Right atrium auricular region (tissue), 2 donors: Measurements from ENCODE around the gene GPC1. TPM values are rescaled to one million over a fixed set of nuclear protein-coding genes. Genes with fewer than 3 reads are reported as not detected.

Experiments
- DNase-seq: peaks from one replicate; pipeline ENCODE4 v3.0.0-alpha.2; 2019; ENCODE audit warnings: low spot score
- H3K27ac ChIP-seq, 2 donors: fragments of 200-600 bp; sonication (generic); 1 replicate in 1 of 2; 2 replicates in 1 of 2; pipeline ENCODE4 v1.5.1; 2016 to 2019
- H3K27me3 ChIP-seq, 2 donors: fragments of 200-600 bp; sonication (generic); one replicate each; pipeline versions ENCODE4 v1.5.1 to v1.6.0; 2017 to 2019
- H3K36me3 ChIP-seq: fragments of 200-600 bp; sonication (generic); one replicate; pipeline ENCODE4 v1.5.1; 2016
- H3K4me1 ChIP-seq, 2 donors: fragments of 200-600 bp; sonication (generic); one replicate each; pipeline versions ENCODE4 v1.5.1 to v1.6.0; 2017 to 2019
- H3K4me3 ChIP-seq, 2 donors: fragments of 200-600 bp; sonication (generic); 1 replicate in 1 of 2; 2 replicates in 1 of 2; pipeline ENCODE4 v1.5.1; 2017 to 2019; ENCODE audit warnings: mild to moderate bottlenecking in 1 of 2, moderate library complexity in 1 of 2
- H3K9me3 ChIP-seq, 2 donors: fragments of 200-600 bp; sonication (generic); one replicate each; pipeline ENCODE4 v1.5.1; 2019
- total RNA-seq, 2 donors: library from RNA; depleted of rRNA; stranded (reverse); fragments of >200 nt; gene quantifications; one replicate each; pipeline ENCODE4 v1.1.0, GENCODE V29; 2016
- TF ChIP-seq, protein P1 (sequence below), 2 donors: fragments of 200-600 bp; sonication (generic); IDR thresholded peaks; one replicate each; pipeline ENCODE4 v1.5.1; 2019; ENCODE audit warnings: antibody characterized with exemption in 2 of 2

GPC1 gene
- total RNA-seq, 2 donors from 2014 or later, result 77.4 to 103 TPM

DNA sequence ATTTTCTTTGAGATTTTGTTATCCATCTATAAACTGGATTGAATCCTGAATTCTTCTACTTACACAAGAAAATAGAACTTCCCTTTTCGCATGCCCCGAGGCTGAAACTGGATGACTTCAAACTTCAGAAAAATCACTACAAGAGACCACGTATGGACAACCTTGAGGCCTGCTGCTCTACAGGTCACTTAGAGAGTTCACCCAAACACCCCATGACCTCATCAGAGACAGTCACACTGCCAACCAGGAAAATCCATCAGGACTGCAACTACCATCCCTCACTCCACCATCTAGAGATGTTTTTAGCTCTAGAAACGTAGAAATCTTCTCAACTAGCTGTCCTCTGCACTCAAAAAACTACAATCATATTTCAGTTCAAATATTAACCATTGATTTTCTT lies 18.6 kb upstream of the GPC1 start:
- H3K4me1 ChIP-seq, result no peaks in the 10 kb centered on the region
- peaks cover 0 to 18% of the 10 kb centered on the region in 2 donors for H3K9me3 ChIP-seq
- no peaks in the 10 kb centered on the region for H3K36me3 ChIP-seq
- TF ChIP-seq, protein P1, sequence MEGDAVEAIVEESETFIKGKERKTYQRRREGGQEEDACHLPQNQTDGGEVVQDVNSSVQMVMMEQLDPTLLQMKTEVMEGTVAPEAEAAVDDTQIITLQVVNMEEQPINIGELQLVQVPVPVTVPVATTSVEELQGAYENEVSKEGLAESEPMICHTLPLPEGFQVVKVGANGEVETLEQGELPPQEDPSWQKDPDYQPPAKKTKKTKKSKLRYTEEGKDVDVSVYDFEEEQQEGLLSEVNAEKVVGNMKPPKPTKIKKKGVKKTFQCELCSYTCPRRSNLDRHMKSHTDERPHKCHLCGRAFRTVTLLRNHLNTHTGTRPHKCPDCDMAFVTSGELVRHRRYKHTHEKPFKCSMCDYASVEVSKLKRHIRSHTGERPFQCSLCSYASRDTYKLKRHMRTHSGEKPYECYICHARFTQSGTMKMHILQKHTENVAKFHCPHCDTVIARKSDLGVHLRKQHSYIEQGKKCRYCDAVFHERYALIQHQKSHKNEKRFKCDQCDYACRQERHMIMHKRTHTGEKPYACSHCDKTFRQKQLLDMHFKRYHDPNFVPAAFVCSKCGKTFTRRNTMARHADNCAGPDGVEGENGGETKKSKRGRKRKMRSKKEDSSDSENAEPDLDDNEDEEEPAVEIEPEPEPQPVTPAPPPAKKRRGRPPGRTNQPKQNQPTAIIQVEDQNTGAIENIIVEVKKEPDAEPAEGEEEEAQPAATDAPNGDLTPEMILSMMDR (IDR thresholded peaks at IDR 0.05), result no peak
- H3K27me3 ChIP-seq, result no peaks in the 10 kb centered on the region
- no peak overlapping the region for H3K27ac ChIP-seq
- H3K4me3 ChIP-seq, result no peak overlapping the region
- no peak for DNase-seq

DNA sequence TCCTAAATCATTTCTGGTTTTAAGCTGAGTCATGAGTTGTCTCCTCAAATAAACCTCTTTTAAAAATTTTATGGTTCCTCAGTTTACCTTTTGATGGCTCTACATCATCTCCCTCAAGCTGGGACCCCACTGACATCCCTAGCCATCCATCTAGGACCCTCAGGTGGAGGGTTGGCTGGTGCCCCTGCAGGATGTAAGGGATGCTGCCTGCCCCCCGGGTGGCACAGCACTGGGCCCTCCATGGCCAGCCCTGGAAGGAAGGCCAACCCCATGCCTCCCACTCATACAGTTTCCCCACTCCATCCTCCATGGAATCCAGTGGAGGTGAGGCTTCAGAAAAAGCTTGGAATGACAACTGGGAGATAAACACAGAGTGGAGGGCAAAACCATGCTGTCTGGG lies 17.2 kb upstream of the GPC1 start:
- no peaks in the 10 kb centered on the region for H3K36me3 ChIP-seq
- no peak for DNase-seq
- TF ChIP-seq, protein P1 (IDR thresholded peaks at IDR 0.05), result no peak
- no peak overlapping the region for H3K4me3 ChIP-seq
- H3K27me3 ChIP-seq, result no peaks in the 10 kb centered on the region
- H3K9me3 ChIP-seq, result peaks cover 0 to 23% of the 10 kb centered on the region in 2 donors
- no peak overlapping the region for H3K27ac ChIP-seq
- H3K4me1 ChIP-seq, result no peaks in the 10 kb centered on the region

DNA sequence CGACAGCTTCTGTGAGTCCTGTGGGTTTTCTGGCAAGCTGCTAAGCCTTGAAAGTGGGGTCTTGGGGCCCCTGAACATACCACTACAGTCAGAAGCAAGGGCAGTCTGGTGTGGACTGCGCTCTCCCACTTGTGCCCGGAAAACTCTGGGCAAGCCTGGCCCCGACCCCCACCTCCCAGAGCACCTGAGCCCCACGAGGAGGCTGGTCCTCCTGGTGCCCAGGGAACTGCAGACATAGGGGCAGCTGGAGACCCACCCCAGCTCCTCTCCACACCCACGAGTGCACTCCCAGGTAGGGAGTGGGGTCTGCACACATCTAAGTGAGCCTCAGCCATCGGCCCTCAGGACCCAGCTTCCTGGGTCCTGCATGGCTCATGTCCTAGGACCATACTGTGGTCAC lies 16.2 kb upstream of the GPC1 start:
- no peak for DNase-seq
- Histone ChIP-seq H3K4me3 (no peak overlapping the region), H3K27me3 (no peaks in the 10 kb centered on the region), H3K27ac (no peak overlapping the region), H3K36me3 (no peaks in the 10 kb centered on the region), H3K9me3 (peaks cover 0 to 23% of the 10 kb centered on the region in 2 donors), H3K4me1 (no peaks in the 10 kb centered on the region)
- TF ChIP-seq, protein P1 (IDR thresholded peaks at IDR 0.05), result no peak

DNA sequence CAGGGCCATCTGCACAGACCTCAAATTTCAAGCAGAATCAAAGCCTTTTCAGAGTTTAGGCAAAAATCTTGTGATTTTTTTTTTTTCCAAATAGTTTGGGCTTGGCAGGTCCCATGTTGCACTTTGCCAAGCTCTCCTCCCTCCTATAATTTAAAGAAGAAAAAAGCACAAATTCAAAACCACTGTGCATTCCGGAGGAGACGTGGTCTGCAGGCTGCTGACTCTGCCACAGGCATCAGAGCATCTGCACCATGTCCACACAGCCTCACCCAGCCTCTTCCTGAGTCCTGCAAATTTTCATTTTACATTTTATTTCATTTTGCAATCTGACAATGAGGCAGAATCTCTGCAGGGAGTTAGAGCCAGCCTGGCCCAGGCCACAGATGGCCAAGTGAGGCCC lies 15.7 kb upstream of the GPC1 start:
- Histone ChIP-seq H3K27ac (no peak overlapping the region), H3K4me3 (no peak overlapping the region), H3K27me3 (no peaks in the 10 kb centered on the region), H3K4me1 (no peaks in the 10 kb centered on the region), H3K9me3 (peaks cover 0 to 23% of the 10 kb centered on the region in 2 donors), H3K36me3 (no peaks in the 10 kb centered on the region)
- TF ChIP-seq, protein P1 (IDR thresholded peaks at IDR 0.05), result no peak
- DNase-seq, result no peak

DNA sequence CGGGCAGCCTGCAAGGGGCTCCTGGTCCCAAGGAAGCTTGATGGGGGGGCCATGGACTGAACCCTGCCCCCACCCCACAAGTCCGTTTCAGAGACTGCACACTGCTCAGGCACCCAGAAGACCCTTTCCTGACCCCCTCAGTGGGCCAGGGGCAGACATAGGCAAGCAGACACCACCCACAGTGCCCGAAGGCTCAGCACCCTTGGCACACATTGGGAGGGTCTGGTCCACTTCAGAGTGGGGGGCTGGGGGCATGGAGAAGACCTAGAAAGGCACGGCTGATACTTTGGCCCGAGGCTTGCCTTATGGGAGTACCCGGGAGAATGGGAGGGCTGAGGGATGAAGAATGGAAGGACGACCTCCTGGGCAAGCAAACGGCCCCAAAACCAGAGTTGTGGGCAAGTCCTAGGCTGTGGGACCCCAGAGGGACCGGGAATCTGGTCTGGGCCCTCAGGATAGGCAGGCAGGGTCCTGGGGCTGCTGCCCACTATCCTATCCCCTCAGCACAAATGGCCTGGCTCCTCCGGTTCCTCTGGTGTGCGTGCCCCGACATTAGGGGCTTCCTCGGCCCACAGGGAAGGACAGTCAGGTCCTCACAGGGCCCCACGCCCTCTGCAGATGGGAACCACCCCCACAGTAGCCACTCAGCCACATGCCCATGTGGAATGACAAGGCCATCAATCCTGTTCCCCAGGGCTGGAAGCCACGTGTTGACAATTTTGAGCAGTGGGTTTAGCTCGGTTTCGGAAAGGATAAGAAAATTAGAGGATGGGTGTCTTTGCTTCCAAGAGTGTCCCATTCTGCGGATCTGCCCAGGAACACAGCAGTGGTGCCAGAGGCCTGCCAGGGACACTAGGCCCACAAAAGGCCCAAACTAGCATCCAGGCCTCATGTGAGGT lies 15.0 kb upstream of the GPC1 start:
- H3K27ac ChIP-seq, result no peak overlapping the region
- no peaks in the 10 kb centered on the region for H3K27me3 ChIP-seq
- DNase-seq, result no peak
- no peaks in the 10 kb centered on the region for H3K36me3 ChIP-seq
- H3K9me3 ChIP-seq, result peaks cover 0 to 23% of the 10 kb centered on the region in 2 donors
- TF ChIP-seq, protein P1 (IDR thresholded peaks at IDR 0.05), result no peak
- H3K4me1 ChIP-seq, result no peaks in the 10 kb centered on the region
- no peak overlapping the region for H3K4me3 ChIP-seq
